GM21381 (cell line): Measurements from ENCODE around the gene NFIX.

Experiments
- ATAC-seq: cut with Tn5 transposase; IDR thresholded peaks from one replicate; pipeline ENCODE4 v1.9.1; 2021; ENCODE audit warnings: mild to moderate bottlenecking, moderate library complexity; ENCODE audit not compliant: unreplicated experiment

Gene NFIX

DNA sequence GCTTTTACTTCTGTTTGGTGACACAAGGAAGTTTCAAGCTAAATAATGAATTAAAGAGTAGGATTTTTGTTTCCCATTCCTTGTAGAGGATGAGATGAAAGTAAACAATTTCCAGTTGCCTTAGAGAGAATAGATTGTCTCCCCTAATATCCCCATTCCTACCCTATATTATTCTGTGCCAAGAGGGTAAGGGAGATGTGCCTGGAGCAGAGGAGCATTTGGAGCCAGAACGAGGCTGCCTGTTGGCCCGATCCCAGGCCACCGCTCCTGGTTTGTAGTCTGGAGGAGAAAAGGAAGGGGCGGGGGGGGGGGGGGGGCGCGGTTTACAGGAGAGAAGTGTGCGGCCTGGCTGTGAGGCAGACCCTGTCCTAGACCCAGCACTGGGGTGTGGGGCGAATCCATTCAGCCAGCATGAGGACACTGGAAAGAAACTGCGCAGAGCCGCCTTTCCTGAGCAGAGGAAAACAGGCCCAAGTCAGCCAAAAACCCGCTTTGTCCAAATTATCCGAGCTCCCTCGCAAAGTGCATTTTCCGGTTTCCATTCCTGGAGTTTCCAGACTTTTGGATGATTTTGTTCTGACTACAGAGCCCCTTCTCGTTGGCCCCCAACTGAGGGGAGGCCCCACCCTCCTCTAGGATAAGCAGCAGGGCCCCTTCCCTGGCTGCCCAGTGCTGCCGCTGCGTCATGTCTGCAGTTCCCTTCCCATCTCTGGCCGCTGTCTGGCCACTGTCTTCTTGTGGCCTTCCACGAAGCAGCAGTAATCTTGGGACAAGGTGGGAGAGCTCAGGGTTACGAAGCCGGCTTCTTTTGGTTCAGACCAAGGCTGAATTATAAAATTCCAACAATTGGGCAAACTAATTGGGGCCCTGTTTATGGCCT, 23.0 kb downstream of the NFIX start:
- ATAC-seq, result no peak

DNA sequence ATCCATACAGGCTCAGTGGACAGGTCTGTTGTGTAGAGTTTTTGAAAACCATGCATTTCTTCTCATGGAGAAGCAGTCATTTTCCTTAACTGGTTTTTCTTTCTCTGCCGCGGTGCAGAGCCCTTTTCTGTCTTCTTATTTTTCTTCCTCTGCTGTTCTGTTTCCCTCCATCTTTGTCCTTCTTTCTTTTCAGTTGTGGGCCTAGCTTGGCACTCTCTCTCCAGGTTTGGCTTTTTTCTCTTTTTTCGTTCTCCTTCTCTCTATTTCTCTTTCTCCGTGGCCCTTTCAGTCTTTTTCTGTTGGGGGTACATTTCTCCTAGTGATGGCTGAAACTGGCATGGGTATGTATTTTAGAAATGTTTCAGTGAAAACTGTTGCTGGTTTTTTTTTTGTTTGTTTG, 24.1 kb downstream of the NFIX start:
- ATAC-seq, result no peak

DNA sequence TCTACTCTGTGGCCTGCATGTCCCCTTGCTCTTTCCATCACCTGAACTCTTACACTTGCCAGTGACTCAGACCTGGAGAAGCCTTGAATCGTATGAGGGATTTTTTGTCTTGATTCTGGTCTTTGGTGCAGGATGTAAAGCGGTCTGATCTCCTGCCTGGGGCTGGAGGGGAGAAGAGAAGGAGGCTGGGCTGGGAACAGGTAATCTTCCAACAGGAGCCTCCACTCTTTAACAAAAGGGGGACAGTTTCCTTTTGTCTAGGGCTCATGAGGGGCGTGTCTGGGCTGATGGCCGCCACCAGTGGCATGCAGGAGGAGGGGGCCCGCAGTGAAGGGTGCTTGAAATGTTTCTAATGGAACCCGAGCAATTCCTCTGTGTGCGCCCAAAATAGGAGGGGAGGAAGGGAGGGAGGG, 24.7 kb downstream of the NFIX start:
- no peak for ATAC-seq

DNA sequence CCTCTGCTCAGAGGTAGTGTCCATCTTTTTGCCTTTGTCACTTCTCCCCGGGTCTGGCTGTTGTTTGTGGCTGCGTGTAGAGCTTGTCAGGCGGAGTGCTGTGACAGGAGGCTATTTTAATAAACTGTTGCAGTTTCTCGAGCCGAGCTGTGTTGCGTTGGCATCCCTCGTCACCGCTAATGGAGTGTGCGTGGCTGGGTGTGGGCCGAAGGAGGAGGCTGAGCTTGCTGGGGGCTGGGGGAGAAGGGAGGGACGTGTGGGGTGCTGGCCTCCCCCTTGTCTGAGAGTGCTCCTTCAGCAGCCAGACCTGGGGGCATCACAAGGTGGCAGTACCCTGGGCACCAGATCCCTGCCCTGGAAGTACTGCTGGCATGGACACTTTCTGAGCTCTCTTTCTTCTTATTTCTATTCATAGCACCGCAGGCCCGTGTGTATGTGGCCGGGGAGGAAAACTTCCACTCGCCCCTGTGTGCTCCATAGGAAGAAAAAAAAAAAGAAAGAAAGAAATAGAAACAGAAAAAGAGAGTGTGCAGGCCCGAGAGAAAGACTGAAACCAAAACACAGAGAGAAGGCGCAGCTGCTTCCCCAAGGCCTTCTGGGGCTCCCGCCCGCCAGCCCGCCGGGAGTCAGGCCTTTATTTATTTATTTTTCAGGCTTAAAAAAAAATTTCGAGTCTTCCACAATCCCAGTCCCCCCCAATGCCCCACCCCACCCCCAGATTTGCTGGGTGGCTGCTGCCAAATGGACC, 27.0 kb downstream of the NFIX start:
- no peak for ATAC-seq

DNA sequence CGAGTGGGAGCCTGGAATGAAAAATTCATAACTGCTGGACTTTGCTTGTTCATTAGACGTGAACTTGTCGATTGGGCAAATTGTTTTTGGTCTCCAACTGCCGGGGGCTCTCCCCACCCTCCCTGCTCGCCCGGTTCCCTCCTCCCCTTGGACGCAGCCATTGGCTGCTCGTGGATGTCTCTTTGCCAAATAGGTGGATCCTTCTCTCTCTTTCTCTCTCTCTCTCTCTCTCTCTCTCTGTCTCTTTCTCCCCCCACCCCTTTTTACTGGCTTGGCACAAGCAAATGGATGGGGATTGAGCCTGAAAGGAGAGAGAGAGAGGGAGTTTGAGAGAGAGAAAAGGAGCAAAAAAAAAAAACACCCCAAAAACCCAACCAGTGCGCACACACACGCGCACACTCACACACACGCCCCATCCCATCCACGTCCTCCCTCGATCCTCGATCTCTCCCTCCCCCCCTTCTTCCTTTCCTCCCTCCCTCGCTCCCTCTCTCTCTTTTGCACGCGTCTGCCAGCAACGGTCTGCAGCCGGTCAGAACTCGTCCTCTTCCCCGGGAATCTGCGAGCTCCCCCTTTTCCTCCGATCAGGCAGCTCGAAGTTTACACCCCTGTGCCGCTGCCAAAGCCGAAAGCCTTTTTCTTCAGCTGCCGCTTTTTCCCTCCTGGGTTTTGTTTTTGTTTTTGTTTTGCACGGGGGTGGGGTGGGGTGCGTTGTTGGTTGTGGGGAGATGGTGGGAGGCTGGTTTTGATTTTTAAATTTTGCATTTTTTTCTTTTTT, 27.8 kb downstream of the NFIX start:
- no peak for ATAC-seq

DNA sequence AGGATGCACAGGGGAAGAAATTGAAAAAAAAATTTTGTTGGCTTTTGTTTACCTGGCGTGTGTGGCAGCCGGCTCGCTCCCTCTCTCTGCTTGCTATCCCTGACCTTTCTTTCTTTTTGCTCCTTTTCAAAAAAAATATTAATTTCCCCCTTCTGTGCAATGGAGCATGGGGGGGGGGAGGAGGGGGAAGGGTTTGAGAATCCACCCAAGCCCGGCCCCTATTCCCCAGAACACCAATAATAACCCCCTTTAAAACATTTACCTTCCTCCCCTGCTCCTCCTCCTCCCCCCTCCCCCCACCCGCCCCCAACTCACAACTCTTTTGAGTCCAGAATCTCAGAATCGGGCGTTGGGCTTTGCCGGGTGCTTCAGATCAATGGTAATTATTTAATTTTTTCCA, 28.4 kb downstream of the NFIX start:
- no peak for ATAC-seq

DNA sequence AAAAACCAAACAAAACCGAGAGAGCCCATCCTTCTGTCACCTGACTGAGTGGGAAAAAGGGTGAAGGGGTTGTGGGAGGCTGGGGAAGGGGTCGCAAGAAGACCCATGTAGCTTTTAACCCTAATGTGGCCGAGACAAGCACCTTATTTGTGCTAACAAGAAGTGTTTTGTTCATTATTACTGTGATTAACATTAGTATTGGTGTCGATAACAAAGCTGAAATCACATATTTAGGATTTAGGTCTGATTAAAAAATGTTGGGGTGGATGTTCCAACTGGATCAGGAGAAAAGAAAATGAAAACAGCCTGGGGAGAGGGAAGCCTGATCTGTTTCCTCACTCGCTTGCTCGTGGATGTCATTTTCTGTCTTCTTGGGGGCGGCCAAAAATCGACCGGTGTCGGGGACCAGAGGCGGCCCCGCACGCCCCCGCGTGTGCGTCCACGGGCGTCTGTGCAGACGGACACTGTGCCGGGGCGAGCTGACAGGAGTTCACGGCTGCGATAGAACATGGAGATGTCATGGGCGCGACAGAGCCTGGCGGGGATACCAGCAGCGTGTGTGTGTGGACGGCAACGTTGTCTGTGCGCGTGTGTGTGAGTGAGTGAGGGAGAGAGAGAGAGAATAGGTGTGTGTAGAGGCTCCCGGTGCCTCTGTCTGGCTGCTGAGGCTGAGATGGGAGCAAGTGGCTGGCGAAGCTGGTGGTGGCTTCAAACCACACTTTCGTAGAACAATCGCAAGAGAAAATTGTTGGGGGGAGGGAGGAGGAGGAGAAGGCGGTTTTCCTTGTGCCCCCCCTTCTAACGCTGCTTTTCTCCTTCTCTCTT, 29.1 kb downstream of the NFIX start:
- no peak for ATAC-seq

DNA sequence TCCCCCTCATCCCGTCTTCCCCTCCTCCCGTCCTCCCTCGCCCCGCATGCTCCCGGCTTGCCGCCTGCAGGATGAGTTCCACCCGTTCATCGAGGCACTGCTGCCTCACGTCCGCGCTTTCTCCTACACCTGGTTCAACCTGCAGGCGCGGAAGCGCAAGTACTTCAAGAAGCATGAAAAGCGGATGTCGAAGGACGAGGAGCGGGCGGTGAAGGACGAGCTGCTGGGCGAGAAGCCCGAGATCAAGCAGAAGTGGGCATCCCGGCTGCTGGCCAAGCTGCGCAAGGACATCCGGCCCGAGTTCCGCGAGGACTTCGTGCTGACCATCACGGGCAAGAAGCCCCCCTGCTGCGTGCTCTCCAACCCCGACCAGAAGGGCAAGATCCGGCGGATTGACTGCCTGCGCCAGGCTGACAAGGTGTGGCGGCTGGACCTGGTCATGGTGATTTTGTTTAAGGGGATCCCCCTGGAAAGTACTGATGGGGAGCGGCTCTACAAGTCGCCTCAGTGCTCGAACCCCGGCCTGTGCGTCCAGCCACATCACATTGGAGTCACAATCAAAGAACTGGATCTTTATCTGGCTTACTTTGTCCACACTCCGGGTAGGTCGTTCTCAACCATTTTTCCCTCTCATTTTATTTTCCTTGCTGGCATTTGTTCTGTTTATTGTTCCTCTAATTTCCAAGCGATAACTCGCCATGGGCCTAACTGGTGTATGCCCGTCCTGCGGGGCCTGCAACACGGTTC, 29.8 kb downstream of the NFIX start:
- no peak for ATAC-seq

DNA sequence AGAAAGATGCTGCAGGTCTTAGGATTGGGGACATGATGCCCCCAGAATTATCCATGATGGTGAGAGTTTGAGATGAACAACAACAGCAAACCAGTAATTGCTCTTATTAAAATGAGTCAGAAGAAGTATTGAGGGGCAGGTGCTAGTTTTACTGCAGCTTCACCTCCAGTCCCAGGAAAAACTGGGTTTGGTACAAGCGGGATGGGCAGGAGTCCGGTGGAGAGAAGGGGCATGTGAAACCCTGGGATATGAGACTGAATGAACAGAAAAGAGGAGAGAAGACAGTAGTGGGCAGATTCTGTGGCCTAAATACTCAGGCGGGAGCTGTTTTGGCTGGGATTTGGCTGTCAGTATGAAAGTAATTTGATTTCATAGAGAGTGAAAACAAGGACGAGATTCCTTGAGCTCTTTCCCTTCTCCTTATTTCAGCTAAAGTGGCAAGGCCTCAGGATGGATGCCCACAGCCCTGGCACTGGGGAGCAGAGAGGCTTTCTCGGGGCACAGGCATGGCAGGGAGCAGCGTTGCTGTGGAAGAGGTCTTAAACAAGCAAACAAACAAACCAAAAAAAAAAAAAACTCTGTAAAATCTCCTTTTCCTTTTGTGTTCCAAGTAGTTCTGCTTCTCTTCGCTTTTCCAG, 30.7 kb downstream of the NFIX start:
- no peak for ATAC-seq

DNA sequence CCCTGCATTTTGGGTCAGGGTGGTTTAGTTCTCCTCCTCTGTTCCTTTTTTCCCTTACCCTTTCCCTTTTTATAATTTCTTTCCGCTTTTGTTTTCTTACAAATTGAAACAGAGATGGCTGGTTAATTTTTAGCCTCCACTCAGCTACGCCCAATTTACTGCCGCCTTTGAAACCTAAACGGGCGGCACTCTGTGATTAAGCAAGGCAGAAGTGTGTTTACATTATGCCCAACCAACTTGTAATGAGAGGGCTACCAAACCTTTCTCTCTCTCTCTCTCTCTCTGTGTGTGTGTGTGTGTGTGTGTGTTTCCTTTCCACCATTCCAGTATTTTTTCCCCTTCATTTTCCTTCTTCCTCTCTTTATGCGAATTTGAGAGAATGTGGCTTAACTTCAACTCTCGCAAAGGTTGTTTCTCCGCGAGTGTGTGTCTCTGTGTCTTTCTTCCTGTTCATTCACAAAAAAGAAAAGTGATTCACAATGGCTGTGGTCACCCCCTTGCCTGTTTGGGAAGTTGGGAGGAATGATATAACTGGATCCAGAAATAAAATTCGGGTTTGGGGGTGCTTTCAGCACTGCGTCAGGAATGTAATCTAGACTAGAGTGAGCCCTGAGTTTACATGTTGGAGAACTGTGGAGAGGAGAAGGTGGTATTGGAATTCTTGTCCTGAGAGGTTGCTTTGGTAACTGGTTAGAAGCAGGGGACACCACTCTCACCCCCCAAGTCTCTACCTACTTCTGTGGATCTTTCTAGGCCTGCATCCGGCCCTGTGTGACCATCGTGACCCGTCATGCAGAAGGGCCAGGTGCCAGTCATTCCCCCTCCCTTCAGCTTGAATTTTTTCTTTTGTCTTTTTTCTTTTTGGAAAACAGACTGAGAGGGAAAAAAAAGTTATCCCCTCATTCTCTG, 31.4 kb downstream of the NFIX start:
- ATAC-seq, result no peak

DNA sequence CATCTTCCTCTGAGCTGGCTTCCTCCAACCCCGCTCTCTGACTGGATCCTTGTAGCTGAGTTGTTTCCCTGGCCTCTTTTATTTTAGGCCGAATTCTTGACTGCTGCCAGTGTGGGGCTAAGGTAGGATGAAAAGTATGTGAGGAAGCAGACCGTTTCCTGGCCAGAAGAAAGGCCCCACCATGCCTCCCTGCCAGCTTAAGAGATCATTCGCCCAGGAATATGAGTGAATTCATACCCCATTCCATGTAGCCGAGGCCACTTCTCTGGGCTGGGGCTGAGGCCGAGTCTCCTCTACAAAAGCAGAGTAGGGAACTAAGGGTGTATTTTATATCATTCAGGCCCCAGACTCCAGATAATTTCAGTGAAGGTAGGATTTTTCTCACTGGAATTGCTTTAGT, 32.3 kb downstream of the NFIX start:
- no peak for ATAC-seq

DNA sequence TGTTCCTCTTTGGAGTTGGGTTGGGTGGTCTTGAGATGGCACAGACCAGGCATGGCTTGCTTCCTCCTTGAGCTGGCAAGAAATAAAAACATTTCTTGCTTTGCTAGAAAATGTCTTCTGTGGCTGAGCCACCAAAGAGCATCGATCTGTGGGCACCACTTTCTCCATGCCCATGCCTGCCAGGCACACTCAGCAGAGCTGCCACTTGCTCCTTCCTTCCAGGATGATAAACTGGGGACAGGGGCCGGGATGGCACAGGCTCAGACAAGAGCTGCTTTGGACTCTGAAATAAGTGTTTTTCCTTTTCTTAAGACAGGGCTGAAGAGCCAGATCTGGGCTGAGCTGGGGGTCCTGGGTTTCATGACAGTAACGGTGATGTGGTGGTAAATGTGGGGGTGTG, 32.8 kb downstream of the NFIX start:
- no peak for ATAC-seq

DNA sequence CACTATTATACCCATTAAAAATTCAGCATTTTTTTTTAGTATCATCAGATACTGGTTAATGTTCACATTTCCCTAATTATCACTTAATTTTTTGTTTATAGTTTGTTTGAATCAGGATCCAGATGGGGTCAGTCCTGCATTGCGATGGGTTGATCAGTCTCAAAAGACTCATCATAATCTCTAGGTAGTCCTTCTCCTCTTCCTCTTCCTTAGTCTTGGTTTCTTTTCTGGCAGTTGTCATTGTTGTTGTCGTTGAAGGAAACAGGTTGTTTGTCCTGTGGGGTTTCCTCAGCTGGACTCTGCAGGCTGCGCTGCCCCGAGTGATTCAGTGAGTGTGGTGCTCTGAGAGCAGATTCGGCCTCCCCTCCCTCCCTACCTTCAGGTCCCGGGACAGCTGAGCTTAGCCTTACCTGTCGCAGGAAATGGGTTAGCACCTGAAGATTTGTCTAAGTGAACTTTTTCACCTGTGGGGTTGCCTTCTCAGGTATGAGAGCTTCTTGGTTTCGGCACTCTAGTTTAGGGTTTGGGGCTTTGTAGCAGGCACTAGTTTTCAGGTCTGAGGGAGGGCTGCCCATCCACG, 34.1 kb downstream of the NFIX start:
- no peak for ATAC-seq

DNA sequence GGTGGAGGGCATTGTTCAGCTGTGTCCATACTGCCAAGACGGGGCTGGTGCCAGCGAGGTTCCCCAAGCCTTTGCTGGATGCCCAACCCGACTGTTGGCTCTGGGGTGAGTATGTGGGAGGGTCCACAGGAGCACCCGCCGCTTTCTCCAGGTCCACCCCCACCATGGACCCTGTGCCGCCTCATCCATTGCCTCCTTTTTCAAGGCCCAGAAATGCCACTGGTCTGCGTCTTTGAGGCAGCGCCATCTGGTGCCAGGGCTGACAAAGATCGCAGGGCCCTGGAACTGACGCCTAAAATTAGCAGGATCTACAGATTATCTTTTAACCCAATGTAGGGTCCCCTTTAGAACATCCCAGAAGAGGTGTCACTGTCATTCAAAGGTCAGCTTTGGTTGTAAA, 34.6 kb downstream of the NFIX start:
- ATAC-seq, result no peak

DNA sequence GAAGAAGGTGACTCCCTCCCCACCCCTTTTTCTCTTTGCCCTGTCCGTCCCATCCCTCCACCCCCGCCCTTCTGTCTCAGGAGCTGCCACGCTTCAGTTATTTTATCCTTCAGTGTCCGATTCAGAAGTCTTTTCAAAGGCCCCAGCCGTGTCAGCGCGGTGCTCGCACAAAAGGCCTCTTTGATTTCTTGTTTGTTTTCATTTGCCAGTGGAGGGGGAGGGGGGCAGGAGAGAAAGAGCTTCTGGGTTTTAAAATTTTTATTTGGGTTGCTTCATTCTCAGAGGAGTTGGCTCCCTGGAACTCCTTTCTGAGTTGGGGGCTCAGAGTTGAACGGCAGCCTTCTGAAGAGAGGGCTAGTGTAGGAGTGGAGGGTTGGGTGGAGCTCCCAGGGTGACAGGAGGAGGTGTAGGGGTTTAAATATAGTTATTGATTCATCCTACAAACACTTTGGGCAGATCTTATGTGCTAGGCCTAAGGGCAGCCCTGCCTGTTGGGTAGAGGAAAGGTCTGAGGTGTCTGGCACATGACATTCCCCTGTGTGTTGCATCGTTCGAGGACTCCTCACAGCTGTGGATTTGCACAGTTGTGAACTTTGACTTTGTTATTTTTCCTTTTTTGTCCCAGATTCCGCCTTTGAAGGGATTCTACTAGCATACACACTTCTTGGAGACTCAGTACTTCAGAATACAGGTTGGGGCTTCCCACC, 36.8 kb downstream of the NFIX start:
- no peak for ATAC-seq

DNA sequence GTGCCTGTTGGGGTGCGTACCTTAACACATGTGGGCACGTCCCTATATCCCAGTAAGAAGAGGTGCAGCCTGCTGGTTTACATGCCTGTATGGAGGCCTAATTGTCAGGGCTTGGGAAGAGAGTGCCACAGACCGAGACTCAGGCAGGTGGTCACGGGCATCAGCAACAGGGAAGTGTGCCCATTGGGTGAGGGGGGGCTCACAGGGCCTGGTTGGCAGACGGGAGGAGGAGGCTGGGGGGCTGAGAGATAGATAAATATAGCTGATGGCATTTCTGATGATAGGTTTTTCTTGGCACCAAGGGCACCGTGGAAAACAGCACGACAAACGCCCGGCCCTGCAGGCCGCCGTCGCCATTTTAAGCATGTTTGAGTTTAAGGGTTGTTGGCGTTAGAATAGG, 37.6 kb downstream of the NFIX start:
- no peak for ATAC-seq

DNA sequence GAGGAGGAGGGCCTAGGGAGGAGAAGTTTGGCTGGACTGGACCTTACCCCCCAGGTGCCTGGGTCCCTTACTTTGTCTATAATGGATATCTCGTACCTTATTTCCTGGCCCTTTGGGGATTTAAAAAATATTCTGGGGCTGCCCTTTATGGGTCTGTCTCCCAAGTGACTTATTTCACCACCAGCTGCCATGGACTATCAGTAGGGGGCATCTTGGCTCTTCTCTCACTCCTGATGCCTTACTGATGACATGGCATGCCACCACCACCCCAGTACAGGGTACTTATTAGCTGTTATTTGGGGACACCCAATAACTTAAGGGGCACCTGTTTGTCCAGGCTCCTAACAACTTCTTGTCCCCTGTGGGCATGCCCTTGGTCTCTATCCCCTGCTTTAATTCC, 38.0 kb downstream of the NFIX start:
- no peak for ATAC-seq
